Fibroblast of skin of abdomen (primary cell): ENCODE measurements around the gene CYP2A7. TPM values are rescaled to one million over a fixed set of nuclear protein-coding genes. Genes with fewer than 3 reads are reported as not detected.
"Not testable (repeated sequence)": the region's sequence is repeated elsewhere in the genome, so short reads cannot be mapped to it uniquely, and the experiment has no call there.

Source experiments
- DNase-seq: peaks from one replicate; pipeline ENCODE4 v3.0.0-alpha.2; 2013
- polyA plus RNA-seq, 2 experiments: library from polyadenylated mRNA; unstranded; fragments of 120-200 nt; gene quantifications; one replicate each; pipeline ENCODE4 v1.2.1, GENCODE V29; 2013; ENCODE audit not compliant: insufficient read length in 2 of 2

Gene CYP2A7, protein sequence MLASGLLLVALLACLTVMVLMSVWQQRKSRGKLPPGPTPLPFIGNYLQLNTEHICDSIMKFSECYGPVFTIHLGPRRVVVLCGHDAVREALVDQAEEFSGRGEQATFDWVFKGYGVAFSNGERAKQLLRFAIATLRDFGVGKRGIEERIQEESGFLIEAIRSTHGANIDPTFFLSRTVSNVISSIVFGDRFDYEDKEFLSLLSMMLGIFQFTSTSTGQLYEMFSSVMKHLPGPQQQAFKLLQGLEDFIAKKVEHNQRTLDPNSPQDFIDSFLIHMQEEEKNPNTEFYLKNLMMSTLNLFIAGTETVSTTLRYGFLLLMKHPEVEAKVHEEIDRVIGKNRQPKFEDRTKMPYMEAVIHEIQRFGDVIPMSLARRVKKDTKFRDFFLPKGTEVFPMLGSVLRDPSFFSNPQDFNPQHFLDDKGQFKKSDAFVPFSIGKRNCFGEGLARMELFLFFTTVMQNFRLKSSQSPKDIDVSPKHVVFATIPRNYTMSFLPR
- polyA plus RNA-seq (2013, experiment 1 of 2; ENCODE audit: insufficient read length): not detected
- polyA plus RNA-seq (2013, experiment 2 of 2; ENCODE audit: insufficient read length): not detected

GRCh38 chr19:40882062-40882461 is at the start of gene CYP2A7:
CYP2A7 (minus strand) TSS chr19:40882231; CDS start chr19:40882210, 21 bp downstream.
- DNase-seq: not testable (repeated sequence)

DNA sequence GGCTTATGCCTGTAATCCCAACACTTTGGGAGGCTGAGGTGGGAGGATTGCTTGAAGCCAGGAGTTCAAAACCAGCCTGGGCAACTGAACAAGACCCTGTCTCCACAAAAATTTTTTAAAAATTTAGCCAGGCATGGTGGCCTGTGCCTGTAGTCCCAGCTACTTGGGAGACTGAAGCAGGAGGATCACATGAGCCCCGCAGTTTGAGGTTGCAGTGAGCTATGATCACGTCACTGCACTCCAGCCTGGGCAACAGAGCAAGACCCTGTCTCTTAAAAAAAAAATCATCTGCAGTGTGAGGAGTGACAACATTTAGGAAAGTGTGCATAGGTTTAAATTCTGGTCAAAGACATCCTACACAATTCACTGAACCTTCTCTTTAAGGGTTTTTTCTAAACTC is 48.8 kb upstream of the CYP2A7 start:
- DNase-seq: not testable (repeated sequence)

DNA sequence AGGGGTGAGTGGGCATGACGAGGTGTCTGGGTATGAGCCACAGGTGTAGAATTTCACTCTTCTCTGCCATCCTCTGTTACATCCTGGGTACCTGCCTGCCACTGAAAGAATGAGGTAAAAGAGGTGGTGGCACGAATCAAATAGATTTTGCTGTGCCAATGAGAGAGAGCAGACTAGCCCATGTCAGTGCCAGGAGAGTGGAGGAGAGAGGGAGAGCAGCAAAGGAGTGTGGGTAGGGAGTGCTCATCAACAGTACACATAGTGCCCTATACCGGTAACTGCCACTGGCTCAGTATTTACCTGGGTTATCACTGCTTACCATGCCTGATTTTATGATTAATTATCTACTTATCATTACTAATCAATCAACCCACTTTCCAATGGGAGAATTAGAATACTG is 47.9 kb upstream of the CYP2A7 start:
- not testable (repeated sequence) for DNase-seq

DNA sequence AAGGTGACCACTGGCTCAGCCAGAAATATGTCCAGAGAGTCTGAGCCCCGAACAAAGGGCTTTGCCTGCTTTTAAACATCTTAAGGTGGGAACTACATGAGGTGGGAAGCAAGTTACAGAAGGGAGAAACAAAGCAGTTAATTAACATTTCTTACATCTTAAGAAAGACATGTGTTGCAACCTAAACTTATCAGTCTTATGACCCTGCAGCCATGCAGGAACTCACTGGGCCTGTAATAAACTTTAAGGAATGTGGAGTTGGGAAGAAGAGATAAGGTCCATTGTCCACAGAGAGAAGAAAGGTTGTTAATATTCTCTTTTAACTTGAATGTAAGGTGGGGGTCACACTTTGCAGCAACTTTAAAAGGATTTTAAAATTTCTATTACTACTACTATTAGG is 46.8 kb upstream of the CYP2A7 start:
- no peak for DNase-seq

- DNase-seq: no peak
These were observed 45.5 kb upstream of the CYP2A7 start for GRCh38 chr19:40927567-40927966.

GRCh38 chr19:40926276-40926675 is 44.2 kb upstream of the CYP2A7 start:
- DNase-seq: not testable (repeated sequence)

GRCh38 chr19:40923934-40924391 is 41.9 kb upstream of the CYP2A7 start:
- DNase-seq: no peak

DNA sequence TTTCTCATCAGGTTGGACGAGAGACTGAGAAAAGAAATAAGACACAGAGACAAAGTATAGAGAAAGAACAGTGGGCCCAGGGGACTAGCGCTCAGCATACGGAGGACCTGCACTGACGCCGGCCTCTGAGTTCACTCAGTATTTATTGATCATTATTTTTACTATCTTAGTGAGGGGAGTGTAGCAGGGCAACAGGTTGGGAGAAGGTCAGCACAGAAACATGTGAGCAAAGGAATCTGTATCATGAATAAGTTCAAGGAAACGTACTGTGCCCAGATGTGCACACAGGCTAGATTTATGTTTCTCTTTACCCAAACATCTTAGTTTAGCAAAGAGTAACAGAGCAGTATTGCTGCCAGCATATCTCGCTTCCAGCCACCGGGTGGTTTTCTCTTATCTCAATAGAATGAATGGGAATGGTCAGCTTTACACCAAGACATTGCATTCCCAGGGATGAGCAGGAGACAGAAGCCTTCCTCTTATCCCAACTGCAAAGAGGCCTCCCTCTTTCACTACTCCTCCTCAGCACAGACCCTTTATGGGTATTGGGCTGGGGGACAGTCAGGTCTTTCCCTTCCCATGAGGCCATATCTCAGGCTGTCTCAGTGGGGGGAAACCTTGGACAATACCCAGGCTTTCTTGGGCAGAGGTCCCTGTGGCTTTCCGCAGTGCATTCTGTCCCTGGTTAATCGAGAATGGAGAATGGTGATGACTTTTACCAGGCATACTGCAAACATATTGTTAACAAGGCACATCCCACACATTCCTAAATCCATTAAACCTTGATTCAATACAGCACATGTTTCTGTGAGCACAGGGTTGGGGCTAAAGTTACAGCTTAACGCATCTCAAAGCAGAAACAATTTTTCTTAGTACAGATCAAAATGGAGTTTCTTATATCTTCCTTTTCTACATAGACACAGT is 40.5 kb upstream of the CYP2A7 start:
- DNase-seq: not testable (repeated sequence)

DNA sequence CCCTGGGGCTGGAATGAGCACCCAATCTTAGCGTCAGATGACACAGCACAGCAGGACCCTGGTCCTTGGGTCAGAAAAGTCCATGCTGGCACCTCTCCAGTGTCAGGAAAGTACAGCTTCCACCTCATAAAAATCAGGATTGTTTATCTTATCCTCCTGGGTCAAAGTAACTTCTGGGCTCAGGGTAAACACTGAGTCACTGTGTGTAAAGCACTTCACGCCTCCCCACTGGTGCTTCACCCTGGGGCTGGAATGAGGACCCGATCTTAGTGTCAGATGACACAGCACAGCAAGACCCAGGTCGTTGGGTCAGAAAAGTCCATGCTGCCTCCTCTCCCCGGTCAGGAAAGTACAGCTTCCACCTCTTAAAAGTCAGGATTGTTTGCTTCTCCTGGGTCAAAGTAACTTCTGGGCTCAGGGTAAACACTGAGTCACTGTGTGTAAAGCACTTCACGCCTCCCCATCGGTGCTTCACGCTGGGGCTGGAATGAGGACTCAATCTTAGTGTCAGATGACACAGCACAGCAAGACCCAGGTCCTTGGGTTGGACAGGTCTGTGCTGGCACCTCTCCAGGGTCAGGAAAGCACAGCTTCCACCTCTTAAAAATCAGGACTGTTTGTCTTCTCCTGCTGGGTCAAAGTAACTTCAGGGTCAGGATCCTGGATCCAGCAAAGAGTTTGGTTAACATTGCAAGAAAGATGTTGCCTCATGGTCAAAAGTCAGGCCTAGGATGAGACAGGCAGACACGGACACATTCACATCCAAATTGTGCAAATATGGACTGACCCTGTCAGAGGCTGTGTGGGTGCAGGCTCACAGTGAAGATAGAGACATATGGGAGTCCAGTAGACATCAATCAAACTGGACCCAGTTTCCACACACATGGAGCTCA is 39.2 kb upstream of the CYP2A7 start:
- no peak for DNase-seq

GRCh38 chr19:40920300-40921004 is 38.4 kb upstream of the CYP2A7 start:
- no peak for DNase-seq

- DNase-seq: not testable (repeated sequence)
These were observed 37.7 kb upstream of the CYP2A7 start for GRCh38 chr19:40919530-40920299.

DNA sequence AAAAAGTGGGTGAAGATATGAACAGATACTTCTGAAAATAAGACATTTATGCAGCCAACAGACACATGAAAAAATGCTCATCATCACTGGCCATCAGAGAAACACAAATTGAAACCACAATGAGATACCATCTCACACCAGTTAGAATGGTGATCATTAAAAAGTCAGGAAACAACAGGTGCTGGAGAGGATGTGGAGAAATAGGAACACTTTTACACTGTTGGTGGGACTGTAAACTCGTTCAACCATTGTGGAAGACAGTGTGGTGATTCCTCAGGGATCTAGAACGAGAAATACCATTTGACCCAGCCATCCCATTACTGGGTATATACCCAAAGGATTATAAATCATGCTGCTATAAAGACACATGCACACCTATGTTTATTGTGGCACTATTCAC is 36.3 kb upstream of the CYP2A7 start:
- not testable (repeated sequence) for DNase-seq

DNA sequence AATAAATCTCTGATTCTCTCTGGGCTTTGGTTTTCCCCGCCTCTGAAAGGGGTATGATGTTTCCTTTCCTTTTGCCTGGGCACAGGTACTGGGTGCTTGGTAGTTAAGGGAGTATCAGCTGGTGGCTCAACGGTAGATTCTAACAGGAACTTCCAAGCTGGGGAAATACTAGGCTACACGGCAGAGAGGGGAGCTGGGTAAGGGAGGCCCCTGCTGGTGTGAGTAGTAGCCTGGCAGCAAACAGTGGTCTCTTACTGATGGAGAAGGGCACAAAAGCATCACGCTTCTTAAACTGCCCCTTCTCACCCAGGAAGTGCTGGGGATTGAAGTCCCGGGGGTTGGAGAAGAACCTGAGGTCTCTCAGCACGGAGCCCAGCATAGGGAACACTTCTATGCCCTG is 26.9 kb upstream of the CYP2A7 start:
- no peak for DNase-seq

GRCh38 chr19:40907968-40908735 is 26.1 kb upstream of the CYP2A7 start:
- no peak for DNase-seq

GRCh38 chr19:40906512-40906911 is 24.5 kb upstream of the CYP2A7 start:
- DNase-seq: no peak

GRCh38 chr19:40904673-40905156 is 22.7 kb upstream of the CYP2A7 start:
- DNase-seq: not testable (repeated sequence)

GRCh38 chr19:40901975-40902750 is 20.1 kb upstream of the CYP2A7 start:
- not testable (repeated sequence) for DNase-seq

GRCh38 chr19:40900521-40900920 is 18.5 kb upstream of the CYP2A7 start:
- DNase-seq: not testable (repeated sequence)
